Gastroesophageal sphincter (tissue), 4 donors: ENCODE results near the gene PXDN. TPM values are rescaled to one million over a fixed set of nuclear protein-coding genes. Genes with fewer than 3 reads are reported as not detected.

Experiments used
- ATAC-seq: fragments of 150-250 bp; one replicate; pipeline ENCODE4 v1.9.1; 2016; ENCODE audit warnings: mild to moderate bottlenecking, moderate library complexity
- H3K27ac ChIP-seq, 4 donors: fragments of 200-600 bp; sonication (generic) in 3 of 4; 1 replicate in 3 of 4; 2 replicates in 1 of 4; pipeline ENCODE4 v1.5.1; 2016 to 2019
- H3K27me3 ChIP-seq: fragments of 200-600 bp; sonication (generic); one replicate; pipeline ENCODE4 v1.5.1; 2019
- H3K36me3 ChIP-seq, 2 donors: fragments of 200-600 bp; sonication (generic); one replicate each; pipeline ENCODE4 v1.5.1; 2019; ENCODE audit warnings: control low read depth in 1 of 2
- H3K4me1 ChIP-seq, 3 donors: fragments of 200-600 bp; sonication (generic); 1 replicate in 2 of 3; 2 replicates in 1 of 3; pipeline ENCODE4 v1.5.1; 2016 to 2019; ENCODE audit warnings: control low read depth in 2 of 3
- H3K4me3 ChIP-seq, 2 donors: fragments of 200-600 bp; sonication (generic); one replicate each; pipeline ENCODE4 v1.5.1; 2019; ENCODE audit warnings: mild to moderate bottlenecking in 1 of 2, moderate library complexity in 1 of 2
- H3K9me3 ChIP-seq, 3 donors: fragments of 200-600 bp; sonication (generic); one replicate each; pipeline ENCODE4 v1.5.1; 2017 to 2019; ENCODE audit warnings: control low read depth in 2 of 3
- EP300 ChIP-seq: sonication (generic); formaldehyde crosslinking; IDR thresholded peaks from one replicate; pipeline ENCODE4 v1.6.1; 2017; ENCODE audit warnings: antibody characterized with exemption, mild to moderate bottlenecking
- POLR2A ChIP-seq, 2 donors: fragments of 450-650 bp; IDR thresholded peaks; one replicate each; pipeline ENCODE4 v1.6.1; 2017; ENCODE audit warnings: antibody characterized with exemption in 2 of 2, mild to moderate bottlenecking in 2 of 2, moderate library complexity in 1 of 2
- POLR2AphosphoS5 ChIP-seq: sonication (generic); formaldehyde crosslinking; IDR thresholded peaks from one replicate; pipeline ENCODE4 v1.6.1; 2017; ENCODE audit warnings: antibody characterized with exemption
- WGBS, 2 donors: methylation state at CpG; one replicate each; pipeline ENCODE4 v1.1.5; 2018; ENCODE audit warnings: low coverage in 1 of 2; 5-methylcytosine and 5-hydroxymethylcytosine counted together
- total RNA-seq, 4 donors: library from RNA; depleted of rRNA; stranded (reverse); fragments of >200 nt; gene quantifications; one replicate each; pipeline ENCODE4 v1.1.0, GENCODE V29; 2016
- TF ChIP-seq, protein P1 (sequence below), 4 experiments: fragments of 200-600 bp in 2 of 4; fragments of 450-650 bp in 2 of 4; sonication (generic) in 1 of 4; IDR thresholded peaks; one replicate each; pipeline ENCODE4 v1.5.1; 2017 to 2019; ENCODE audit warnings: antibody characterized with exemption in 4 of 4, mild to moderate bottlenecking in 2 of 4, moderate library complexity in 2 of 4

The PXDN gene
- total RNA-seq, 4 donors from 2014 or later: 19.9 to 95.9 (median 60.9) TPM

DNA sequence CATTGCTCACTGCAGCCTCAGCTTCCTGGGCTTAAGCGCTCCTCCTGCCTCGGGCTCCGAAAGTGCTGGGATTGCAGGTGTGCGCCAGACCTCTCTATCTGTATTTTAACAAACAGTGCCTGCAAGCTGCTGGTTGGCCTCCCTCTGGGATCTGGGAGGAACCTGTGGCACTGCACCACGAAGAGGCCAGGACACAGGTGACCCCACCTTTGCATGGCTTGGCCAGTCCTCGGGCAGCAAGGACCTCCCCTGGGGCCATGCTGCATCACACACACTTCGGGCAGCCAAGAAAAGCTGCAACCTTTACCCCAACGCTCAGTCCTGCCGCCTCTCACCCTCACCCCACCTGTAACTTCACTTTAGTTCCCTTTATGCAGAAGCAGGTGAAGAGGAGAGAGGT is 70.0 kb downstream of the PXDN start:
- ATAC-seq: no peak
- H3K9me3 ChIP-seq: no peaks in the 10 kb centered on the region
- 73% methylated on average over 3 of the region's 9 CpGs; no CpG with 5 or more reads in 1 of the 2 donors for WGBS, 2 donors
- H3K36me3 ChIP-seq: peaks cover 0 to 89% of the 10 kb centered on the region in 2 donors
- H3K27me3 ChIP-seq: no peaks in the 10 kb centered on the region
- peaks cover 0 to 26% (median 7%) of the 10 kb centered on the region in 3 donors for H3K4me1 ChIP-seq
- peak overlapping the region in 1 of 4 donors; percentile 90 for H3K27ac ChIP-seq
- TF ChIP-seq EP300: no peak
- no peak overlapping the region for H3K4me3 ChIP-seq

DNA sequence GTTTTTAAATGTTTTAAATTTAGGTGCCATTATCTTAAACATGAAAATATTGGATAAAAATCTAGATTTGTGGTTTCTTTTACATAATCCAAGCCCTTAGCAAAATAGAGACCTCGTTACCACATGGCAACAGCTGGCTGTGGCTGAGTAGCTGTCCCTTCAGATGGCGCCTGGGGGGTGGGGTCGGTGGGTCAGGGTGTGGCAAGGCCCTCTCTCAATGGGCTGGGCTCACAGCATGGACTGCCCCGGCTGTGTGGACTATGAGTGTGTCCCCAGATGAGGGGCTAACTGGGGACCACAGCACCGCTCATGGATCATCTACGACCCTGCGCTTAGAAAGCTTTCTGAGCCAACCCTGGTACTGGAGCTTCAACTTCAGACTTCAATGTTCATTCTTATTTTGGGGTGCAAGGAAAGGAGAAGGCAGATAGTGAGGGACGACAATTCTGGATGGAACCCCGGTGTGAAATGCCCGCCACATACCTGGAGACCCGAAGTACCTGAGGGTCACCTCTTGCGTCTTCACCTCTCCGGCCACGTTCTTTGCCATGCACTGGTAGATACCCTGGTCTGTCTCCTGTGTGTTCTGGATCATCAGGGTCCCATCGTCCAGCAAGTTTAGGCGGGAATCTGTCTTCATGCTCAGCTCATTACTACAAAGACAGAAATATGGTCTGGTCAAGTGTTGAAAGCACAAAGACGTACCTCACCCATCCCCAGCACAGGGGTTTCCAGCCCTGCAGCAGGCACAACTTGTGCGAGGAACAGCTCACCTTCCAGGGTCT is 71.0 kb downstream of the PXDN start:
- TF ChIP-seq, protein P1, sequence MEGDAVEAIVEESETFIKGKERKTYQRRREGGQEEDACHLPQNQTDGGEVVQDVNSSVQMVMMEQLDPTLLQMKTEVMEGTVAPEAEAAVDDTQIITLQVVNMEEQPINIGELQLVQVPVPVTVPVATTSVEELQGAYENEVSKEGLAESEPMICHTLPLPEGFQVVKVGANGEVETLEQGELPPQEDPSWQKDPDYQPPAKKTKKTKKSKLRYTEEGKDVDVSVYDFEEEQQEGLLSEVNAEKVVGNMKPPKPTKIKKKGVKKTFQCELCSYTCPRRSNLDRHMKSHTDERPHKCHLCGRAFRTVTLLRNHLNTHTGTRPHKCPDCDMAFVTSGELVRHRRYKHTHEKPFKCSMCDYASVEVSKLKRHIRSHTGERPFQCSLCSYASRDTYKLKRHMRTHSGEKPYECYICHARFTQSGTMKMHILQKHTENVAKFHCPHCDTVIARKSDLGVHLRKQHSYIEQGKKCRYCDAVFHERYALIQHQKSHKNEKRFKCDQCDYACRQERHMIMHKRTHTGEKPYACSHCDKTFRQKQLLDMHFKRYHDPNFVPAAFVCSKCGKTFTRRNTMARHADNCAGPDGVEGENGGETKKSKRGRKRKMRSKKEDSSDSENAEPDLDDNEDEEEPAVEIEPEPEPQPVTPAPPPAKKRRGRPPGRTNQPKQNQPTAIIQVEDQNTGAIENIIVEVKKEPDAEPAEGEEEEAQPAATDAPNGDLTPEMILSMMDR (IDR thresholded peaks at IDR 0.05): no peak
- TF ChIP-seq EP300 (no peak), POLR2AphosphoS5 (no peak), POLR2A (IDR thresholded peaks at IDR 0.05) (no peak)
- no peak for ATAC-seq
- H3K27me3 ChIP-seq: no peaks in the 10 kb centered on the region
- H3K27ac ChIP-seq: no peak overlapping the region
- H3K9me3 ChIP-seq: no peaks in the 10 kb centered on the region
- peaks cover 0 to 26% (median 7%) of the 10 kb centered on the region in 3 donors for H3K4me1 ChIP-seq
- peaks cover 0 to 87% of the 10 kb centered on the region in 2 donors for H3K36me3 ChIP-seq
- no peak overlapping the region for H3K4me3 ChIP-seq
- 85 to 100% methylated on average over 6 to 13 of the region's 18 CpGs for WGBS, 2 donors

DNA sequence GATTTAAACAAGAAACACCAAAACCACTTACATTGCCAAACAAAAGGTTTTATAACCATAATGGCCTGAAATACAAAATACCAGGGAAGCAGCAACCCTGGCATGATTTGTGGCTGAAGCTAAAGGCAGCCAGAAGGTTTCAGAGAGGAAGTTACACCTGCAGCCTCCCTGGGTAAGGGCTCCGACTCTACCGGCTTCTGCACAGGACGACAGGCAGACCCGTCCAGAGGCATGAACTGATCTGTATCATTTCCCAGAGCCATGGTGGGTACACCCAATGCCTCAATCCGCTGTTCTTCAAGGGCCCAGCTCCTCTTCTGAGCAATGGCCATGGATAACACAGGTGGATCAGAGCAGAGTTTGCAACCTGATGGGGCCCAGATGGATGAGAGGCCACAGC is 71.6 kb downstream of the PXDN start:
- no peaks in the 10 kb centered on the region for H3K9me3 ChIP-seq
- H3K27ac ChIP-seq: no peak overlapping the region
- H3K4me1 ChIP-seq: peaks cover 0 to 24% (median 7%) of the 10 kb centered on the region in 3 donors
- H3K36me3 ChIP-seq: peaks cover 0 to 81% of the 10 kb centered on the region in 2 donors
- 95 to 96% methylated on average over 3 to 4 of the region's 5 CpGs for WGBS, 2 donors
- TF ChIP-seq, protein P1 (IDR thresholded peaks at IDR 0.05): no peak
- no peak for TF ChIP-seq POLR2AphosphoS5
- no peak for ATAC-seq
- no peak overlapping the region for H3K4me3 ChIP-seq
- no peaks in the 10 kb centered on the region for H3K27me3 ChIP-seq

DNA sequence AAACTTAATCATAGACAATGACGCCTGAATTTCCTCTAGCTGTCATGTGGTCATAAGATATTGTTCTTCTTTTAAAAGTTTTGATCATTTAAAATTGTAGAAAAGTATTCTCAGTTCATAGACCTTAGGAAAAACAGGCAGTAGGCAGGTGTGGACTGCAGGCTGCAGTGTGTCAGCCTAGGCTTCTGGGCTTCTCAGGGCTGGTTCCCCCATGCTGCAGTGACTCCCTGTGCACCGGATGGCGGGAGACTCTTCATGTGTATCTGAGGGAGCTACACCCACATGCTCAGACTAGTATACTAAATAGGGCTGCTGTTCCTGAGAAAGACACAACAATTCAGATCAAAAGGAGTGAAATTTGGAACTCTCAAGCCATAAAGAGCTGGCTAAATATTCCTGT is 72.4 kb downstream of the PXDN start:
- peaks cover 0 to 73% of the 10 kb centered on the region in 2 donors for H3K36me3 ChIP-seq
- no peaks in the 10 kb centered on the region for H3K27me3 ChIP-seq
- TF ChIP-seq EP300 (no peak), POLR2AphosphoS5 (no peak), POLR2A (IDR thresholded peaks at IDR 0.05) (no peak)
- TF ChIP-seq, protein P1 (IDR thresholded peaks at IDR 0.05): no peak
- no peak overlapping the region for H3K4me3 ChIP-seq
- peaks cover 0 to 21% (median 7%) of the 10 kb centered on the region in 3 donors for H3K4me1 ChIP-seq
- WGBS, 2 donors: 83 to 93% methylated on average over 3 of the region's 3 CpGs
- H3K27ac ChIP-seq: no peak overlapping the region
- H3K9me3 ChIP-seq: no peaks in the 10 kb centered on the region
- no peak for ATAC-seq

DNA sequence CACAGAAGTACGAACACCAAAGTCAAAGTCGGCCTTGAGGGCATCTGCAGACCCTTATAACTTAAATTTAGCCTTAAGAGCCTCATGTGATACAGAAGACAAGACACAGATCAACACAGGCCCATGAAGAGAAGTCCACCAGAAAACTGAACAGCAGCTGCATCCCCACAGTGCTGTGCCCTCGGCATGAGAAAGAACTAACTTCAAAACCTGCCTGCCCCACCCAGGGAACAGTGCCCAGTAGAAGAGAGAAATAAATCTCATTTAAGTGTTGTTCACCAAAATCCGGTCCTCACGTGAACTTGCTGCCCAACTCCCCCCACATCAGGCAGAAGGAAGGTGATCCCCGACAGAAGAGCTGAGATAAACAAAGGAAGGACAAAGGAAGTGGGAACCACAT is 73.7 kb downstream of the PXDN start:
- no peak for ATAC-seq
- peaks cover 0 to 67% of the 10 kb centered on the region in 2 donors for H3K36me3 ChIP-seq
- no peak overlapping the region for H3K4me3 ChIP-seq
- no peaks in the 10 kb centered on the region for H3K27me3 ChIP-seq
- TF ChIP-seq, protein P1 (IDR thresholded peaks at IDR 0.05): no peak
- TF ChIP-seq POLR2AphosphoS5 (no peak), EP300 (no peak), POLR2A (IDR thresholded peaks at IDR 0.05) (no peak)
- H3K27ac ChIP-seq: no peak overlapping the region
- H3K4me1 ChIP-seq: peaks cover 0 to 11% (median 0%) of the 10 kb centered on the region in 3 donors
- no peaks in the 10 kb centered on the region for H3K9me3 ChIP-seq
- 66 to 83% methylated on average over 4 to 6 of the region's 6 CpGs for WGBS, 2 donors
